A673 (cell line): ENCODE data around the gene UBXN11. TPM values are rescaled to one million over a fixed set of nuclear protein-coding genes. Genes with fewer than 3 reads are reported as not detected.
A peak's percentile ranks its signal among the peaks of the same experiment; 100 is the strongest.

Experiments used
- BruUV-seq: library from RNA; stranded (reverse); fragments of 400-500 nt; replicated peaks from 2 replicates; lab custom pipeline; 2021; lab: Mats Ljungman, UMichigan
- CTCF ChIA-PET: fragments of 300-600 bp; sonication (Branson Sonifier 250); formaldehyde crosslinking; loops from one replicate; lab custom pipeline; 2022; ENCODE audit warnings: antibody characterized with exemption; lab: Charles Lee
- POLR2A ChIA-PET: fragments of 300-600 bp; sonication (Branson Sonifier 250); formaldehyde crosslinking; loops from one replicate; lab custom pipeline; 2022; ENCODE audit warnings: antibody characterized with exemption; ENCODE audit not compliant: low non-redundant PET; lab: Charles Lee
- DNase-seq: peaks from one replicate; pipeline ENCODE4 v3.0.0-alpha.2; 2015; ENCODE audit warnings: low spot score
- H3K27ac ChIP-seq: fragments of 200-600 bp; sonication (generic); 2 replicates; pipeline ENCODE4 v1.5.1; 2016; ENCODE audit warnings: mixed run types, low read depth, mild to moderate bottlenecking, mixed read lengths, antibody characterized with exemption, low read length; ENCODE audit not compliant: poor library complexity, severe bottlenecking
- H3K27me3 ChIP-seq: fragments of 200-600 bp; sonication (generic); replicated peaks from 2 replicates; pipeline ENCODE4 v1.6.1; 2017; ENCODE audit warnings: mixed run types, low read depth, mild to moderate bottlenecking, mixed read lengths, antibody characterized with exemption, low read length; ENCODE audit not compliant: insufficient read depth, poor library complexity
- H3K36me3 ChIP-seq: fragments of 200-600 bp; sonication (generic); 2 replicates; pipeline ENCODE4 v1.6.1; 2016; ENCODE audit warnings: mixed run types, mild to moderate bottlenecking, mixed read lengths, antibody characterized with exemption, low read length; ENCODE audit not compliant: insufficient read depth, poor library complexity, severe bottlenecking
- H3K4me1 ChIP-seq: fragments of 200-600 bp; sonication (generic); 2 replicates; pipeline ENCODE4 v1.6.1; 2017; ENCODE audit warnings: mixed run types, mild to moderate bottlenecking, mixed read lengths, antibody characterized with exemption, low read length; ENCODE audit not compliant: insufficient read depth, poor library complexity, severe bottlenecking
- H3K4me3 ChIP-seq: fragments of 200-600 bp; sonication (generic); 2 replicates; pipeline ENCODE4 v1.5.1; 2016; ENCODE audit warnings: low read depth, mixed run types, mild to moderate bottlenecking, mixed read lengths, low read length; ENCODE audit not compliant: poor library complexity, severe bottlenecking
- H3K9me3 ChIP-seq: fragments of 200-600 bp; sonication (generic); 2 replicates; pipeline ENCODE4 v1.6.1; 2016; ENCODE audit warnings: mixed run types, low read depth, mild to moderate bottlenecking, mixed read lengths, antibody characterized with exemption, low read length; ENCODE audit not compliant: poor library complexity, severe bottlenecking
- EZH2 ChIP-seq: fragments of 200-600 bp; sonication (generic); IDR thresholded peaks from 2 replicates; pipeline ENCODE4 v1.6.1; 2017; ENCODE audit warnings: borderline replicate concordance, low read depth, mild to moderate bottlenecking, mixed read lengths, antibody characterized with exemption, low read length; ENCODE audit not compliant: poor library complexity, severe bottlenecking
- intact Hi-C: fragments of 100-400 bp; cut with micrococcal nuclease; formaldehyde crosslinking; loops from one replicate; pipeline ENCODE4 v1.10.0; 2022; ENCODE audit not compliant: unreplicated experiment
- total RNA-seq: library from RNA; stranded (reverse); gene quantifications from 2 replicates; pipeline ENCODE4 v1.2.3, GENCODE V29; 2021
- TF ChIP-seq, protein P1 (sequence below): fragments of 300-800, 200-600 bp; sonication (generic); conservative IDR thresholded peaks from 2 replicates; pipeline ENCODE4 v1.5.1; 2017; ENCODE audit warnings: low read depth, mild to moderate bottlenecking, antibody characterized with exemption, low read length, moderate library complexity, mixed read lengths

The UBXN11 gene
- total RNA-seq, 1 experiment from 2014 or later: 22.1 TPM

DNA sequence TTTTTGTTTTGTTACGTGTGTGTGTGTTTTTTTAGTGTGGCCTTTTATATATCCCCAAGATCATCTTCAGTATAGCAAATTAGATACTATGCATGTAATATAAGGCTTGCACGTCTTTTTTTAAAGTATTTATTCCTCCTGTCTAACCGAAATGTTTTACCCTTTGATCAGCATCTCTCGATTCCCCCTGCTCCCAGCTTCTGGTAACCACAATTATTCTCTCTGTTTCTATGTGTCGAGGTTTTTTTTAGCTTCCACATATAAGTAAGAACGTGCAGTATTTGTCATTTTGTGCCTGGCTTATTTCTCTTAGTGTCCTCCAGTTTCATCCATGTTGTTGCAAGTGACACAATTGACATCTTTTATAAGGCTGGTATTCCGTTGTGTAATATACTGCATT is 53.7 kb downstream of the UBXN11 start:
- intact Hi-C loops: no loop called here
- ChIA-PET POLR2A (no interaction called here), CTCF (no interaction called here)
- no peak overlapping the region for H3K27ac ChIP-seq
- no peak for DNase-seq
- peaks cover 46% of the 10 kb centered on the region for H3K36me3 ChIP-seq
- TF ChIP-seq EZH2: no peak
- TF ChIP-seq, protein P1, sequence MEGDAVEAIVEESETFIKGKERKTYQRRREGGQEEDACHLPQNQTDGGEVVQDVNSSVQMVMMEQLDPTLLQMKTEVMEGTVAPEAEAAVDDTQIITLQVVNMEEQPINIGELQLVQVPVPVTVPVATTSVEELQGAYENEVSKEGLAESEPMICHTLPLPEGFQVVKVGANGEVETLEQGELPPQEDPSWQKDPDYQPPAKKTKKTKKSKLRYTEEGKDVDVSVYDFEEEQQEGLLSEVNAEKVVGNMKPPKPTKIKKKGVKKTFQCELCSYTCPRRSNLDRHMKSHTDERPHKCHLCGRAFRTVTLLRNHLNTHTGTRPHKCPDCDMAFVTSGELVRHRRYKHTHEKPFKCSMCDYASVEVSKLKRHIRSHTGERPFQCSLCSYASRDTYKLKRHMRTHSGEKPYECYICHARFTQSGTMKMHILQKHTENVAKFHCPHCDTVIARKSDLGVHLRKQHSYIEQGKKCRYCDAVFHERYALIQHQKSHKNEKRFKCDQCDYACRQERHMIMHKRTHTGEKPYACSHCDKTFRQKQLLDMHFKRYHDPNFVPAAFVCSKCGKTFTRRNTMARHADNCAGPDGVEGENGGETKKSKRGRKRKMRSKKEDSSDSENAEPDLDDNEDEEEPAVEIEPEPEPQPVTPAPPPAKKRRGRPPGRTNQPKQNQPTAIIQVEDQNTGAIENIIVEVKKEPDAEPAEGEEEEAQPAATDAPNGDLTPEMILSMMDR: no peak
- BruUV-seq: no TSS peak
- no peaks in the 10 kb centered on the region for H3K9me3 ChIP-seq
- no peak overlapping the region for H3K4me3 ChIP-seq
- H3K27me3 ChIP-seq: no peaks in the 10 kb centered on the region
- no peaks in the 10 kb centered on the region for H3K4me1 ChIP-seq

DNA sequence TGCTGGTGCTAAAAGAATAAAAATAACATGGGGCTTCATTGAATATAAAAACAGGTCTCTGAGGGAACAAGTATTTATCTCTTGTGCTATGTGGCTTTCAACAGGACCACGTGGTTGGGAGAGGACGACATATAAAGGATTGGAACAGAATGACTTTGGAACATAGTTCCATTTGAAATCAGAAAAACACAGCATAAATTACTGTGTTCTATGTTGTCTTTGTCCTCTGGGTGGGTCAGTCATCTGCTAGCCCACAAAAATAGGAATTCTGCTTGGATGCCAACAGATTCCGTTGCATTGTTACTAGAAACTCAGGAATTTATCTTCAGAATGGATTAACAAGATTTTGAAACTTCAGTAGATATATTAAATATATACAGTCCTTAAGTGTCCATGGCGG is 66.5 kb downstream of the UBXN11 start:
- H3K9me3 ChIP-seq: no peaks in the 10 kb centered on the region
- H3K4me1 ChIP-seq: peaks cover 24% of the 10 kb centered on the region
- ChIA-PET CTCF (no interaction called here), POLR2A (no interaction called here)
- H3K27ac ChIP-seq: no peak overlapping the region
- intact Hi-C loops: loop anchor here (5.0 kb wide), 1 partner anchor 37 kb away; no protein-coding TSS in a partner anchor
- TF ChIP-seq EZH2: no peak
- TF ChIP-seq, protein P1: no peak
- no peak overlapping the region for H3K4me3 ChIP-seq
- DNase-seq: no peak
- peaks cover 26% of the 10 kb centered on the region for H3K36me3 ChIP-seq
- no TSS peak for BruUV-seq
- H3K27me3 ChIP-seq: no peaks in the 10 kb centered on the region

DNA sequence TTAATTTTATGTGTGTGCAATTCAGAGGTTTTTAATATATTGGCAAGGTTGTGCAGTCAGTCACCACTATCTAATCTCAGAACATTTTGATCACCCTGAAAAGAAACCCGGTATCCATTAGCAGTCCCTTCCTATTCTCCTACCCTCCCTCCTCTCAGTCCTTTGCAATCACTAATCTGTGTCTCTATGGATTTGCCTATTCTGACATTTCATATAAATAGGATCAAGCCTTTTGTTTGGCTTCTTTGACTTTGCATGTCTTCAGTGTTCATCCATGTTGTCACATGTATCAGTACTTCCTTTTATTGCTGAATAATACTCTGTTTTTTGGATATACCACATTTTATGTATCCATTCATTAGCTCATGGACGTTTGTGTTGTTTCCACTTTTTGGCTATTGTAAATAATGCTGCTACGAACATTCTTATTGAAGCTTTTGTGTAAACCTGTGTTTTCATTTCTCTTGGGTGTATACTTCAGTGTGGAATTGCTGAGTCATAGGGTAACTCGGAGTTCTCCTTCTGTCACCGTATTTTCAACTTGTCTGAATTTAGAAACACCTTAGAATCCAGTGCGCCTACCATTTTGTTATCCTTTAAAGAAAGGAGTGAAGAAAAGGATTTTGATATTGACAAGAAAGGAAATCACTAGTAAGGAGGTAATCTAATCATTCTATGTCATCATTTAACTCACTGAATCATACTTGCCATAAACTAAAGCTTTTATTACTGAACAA is 69.0 kb downstream of the UBXN11 start:
- TF ChIP-seq, protein P1: no peak
- no peak for TF ChIP-seq EZH2
- Histone ChIP-seq H3K4me3 (no peak overlapping the region), H3K9me3 (no peaks in the 10 kb centered on the region), H3K36me3 (peaks cover 8% of the 10 kb centered on the region), H3K27me3 (no peaks in the 10 kb centered on the region), H3K27ac (peak overlapping the region; percentile 58), H3K4me1 (peaks cover 28% of the 10 kb centered on the region)
- intact Hi-C loops: loop anchor here (5.0 kb wide), 1 partner anchor 40 kb away; no protein-coding TSS in a partner anchor
- DNase-seq: no peak
- POLR2A ChIA-PET: no interaction called here
- no TSS peak for BruUV-seq
- CTCF ChIA-PET: no interaction called here
